SK-N-SH (cell line): ENCODE measurements around the gene TRANK1. TPM values are rescaled to one million over a fixed set of nuclear protein-coding genes. Genes with fewer than 3 reads are reported as not detected.

Experiments
- CTCF ChIA-PET: fragments of 300-600, 350-600 bp; formaldehyde crosslinking; extraction: SDS; loops from one replicate; lab custom pipeline; 2021; lab: Yijun Ruan, JAX
- POLR2A ChIA-PET: fragments of 350-600 bp; sonication (Branson Sonifier 250); formaldehyde crosslinking; extraction: SDS; loops from one replicate; lab custom pipeline; 2020; ENCODE audit warnings: antibody characterized with exemption, inconsistent platforms; lab: Yijun Ruan, JAX
- DNase-seq: peaks from one replicate; pipeline ENCODE4 v3.0.0; 2012
- H2AFZ ChIP-seq: fragments of 200-600 bp; sonication (generic); 2 replicates; pipeline ENCODE4 v1.8.1; 2016; ENCODE audit warnings: antibody characterized with exemption, mild to moderate bottlenecking, low read depth
- H3F3A ChIP-seq: fragments of 200-600 bp; sonication (generic); replicated peaks from 2 replicates; pipeline ENCODE3; 2016; ENCODE audit warnings: antibody characterized with exemption, mild to moderate bottlenecking; ENCODE audit not compliant: insufficient read depth
- H3K27ac ChIP-seq, 2 experiments: fragments of 200-500 bp in 1 of 2; fragments of 200-600 bp in 1 of 2; sonication (Bioruptor generic) in 1 of 2; sonication (generic), shearing (Covaris generic) in 1 of 2; 2 replicates each; pipeline versions ENCODE4 v1.5.1 to v1.6.1; 2014 to 2016; ENCODE audit warnings: low read depth in 2 of 2, inconsistent platforms in 1 of 2, low read length in 1 of 2, mild to moderate bottlenecking in 1 of 2, mixed read lengths in 1 of 2
- H3K27me3 ChIP-seq: fragments of 200-600 bp; sonication (generic), shearing (Covaris generic); 2 replicates; pipeline ENCODE4 v1.6.1; 2016; ENCODE audit warnings: mixed run types; ENCODE audit not compliant: insufficient read depth
- H3K36me3 ChIP-seq, 2 experiments: fragments of 200-500 bp in 1 of 2; fragments of 200-600 bp in 1 of 2; sonication (Bioruptor generic) in 1 of 2; sonication (generic) in 1 of 2; replicated peaks in 1 of 2; 2 replicates each; pipeline versions ENCODE3 to v1.5.1; 2014 to 2016; ENCODE audit warnings: low read length in 1 of 2, mild to moderate bottlenecking in 1 of 2; ENCODE audit not compliant: insufficient read depth in 2 of 2, control insufficient read depth in 1 of 2
- H3K4me1 ChIP-seq, 2 experiments: fragments of 200-500 bp in 1 of 2; fragments of 200-600 bp in 1 of 2; sonication (Bioruptor generic) in 1 of 2; sonication (generic), shearing (Covaris generic) in 1 of 2; 2 replicates each; pipeline versions ENCODE4 v1.5.1 to v1.6.1; 2014 to 2016; ENCODE audit warnings: low read depth in 1 of 2, low read length in 1 of 2, mixed run types in 1 of 2; ENCODE audit not compliant: insufficient read depth in 2 of 2, control insufficient read depth in 1 of 2
- H3K4me2 ChIP-seq: fragments of 200-600 bp; sonication (generic), shearing (Covaris generic); 2 replicates; pipeline ENCODE4 v1.6.1; 2017; ENCODE audit warnings: mixed run types
- H3K4me3 ChIP-seq, 2 experiments: fragments of 200-500 bp in 1 of 2; fragments of 200-600 bp in 1 of 2; sonication (Bioruptor generic) in 1 of 2; sonication (generic), shearing (Covaris generic) in 1 of 2; 2 replicates each; pipeline versions ENCODE4 v1.5.1 to v1.8.1; 2014 to 2016; ENCODE audit warnings: low read depth in 2 of 2, inconsistent platforms in 1 of 2, low read length in 1 of 2, mild to moderate bottlenecking in 1 of 2, mixed read lengths in 1 of 2, moderate library complexity in 1 of 2
- H3K79me2 ChIP-seq: fragments of 200-600 bp; sonication (generic); 2 replicates; pipeline ENCODE4 v1.8.1; 2017; ENCODE audit warnings: mild to moderate bottlenecking; ENCODE audit not compliant: insufficient read depth
- H3K9ac ChIP-seq: fragments of 200-600 bp; sonication (generic); 2 replicates; pipeline ENCODE4 v1.6.1; 2017; ENCODE audit warnings: mixed run types
- H3K9me2 ChIP-seq: fragments of 200-600 bp; sonication (generic); 2 replicates; pipeline ENCODE4 v1.6.1; 2017; ENCODE audit warnings: mixed run types
- H3K9me3 ChIP-seq: fragments of 200-600 bp; sonication (generic); 2 replicates; pipeline ENCODE4 v1.6.1; 2017; ENCODE audit warnings: mixed run types, mild to moderate bottlenecking, moderate library complexity
- H4K20me1 ChIP-seq: fragments of 200-600 bp; sonication (generic); 2 replicates; pipeline ENCODE4 v1.6.1; 2017; ENCODE audit warnings: mild to moderate bottlenecking, mixed run types; ENCODE audit not compliant: insufficient read depth
- EZH2phosphoT487 ChIP-seq: fragments of 200-600 bp; sonication (generic); IDR thresholded peaks from 2 replicates; pipeline ENCODE4 v1.6.1; 2017; ENCODE audit warnings: low read depth, mixed run types, mild to moderate bottlenecking, antibody characterized with exemption, moderate library complexity, borderline replicate concordance
- GABPA ChIP-seq: IDR thresholded peaks from 2 replicates; pipeline ENCODE4 v1.4.0; 2012; ENCODE audit warnings: low read depth, mild to moderate bottlenecking
- GATA2 ChIP-seq: sonication (generic); formaldehyde crosslinking; IDR thresholded peaks from 2 replicates; pipeline ENCODE4 v1.5.0; 2020; ENCODE audit warnings: mild to moderate bottlenecking, missing genetic modification reagents
- MEF2A ChIP-seq: IDR thresholded peaks from 2 replicates; pipeline ENCODE4 v1.4.0; 2012; ENCODE audit warnings: low read depth, borderline replicate concordance
- MXI1 ChIP-seq: IDR thresholded peaks from 2 replicates; pipeline ENCODE4 v1.6.1; 2012; ENCODE audit warnings: mild to moderate bottlenecking, low read depth, low read length, improper control_type of control experiment
- RCOR1 ChIP-seq: fragments of 150-350 bp; IDR thresholded peaks from 2 replicates; pipeline ENCODE4 v1.6.1; 2017; ENCODE audit warnings: antibody characterized with exemption, low read length
- RFX5 ChIP-seq: IDR thresholded peaks from 2 replicates; pipeline ENCODE4 v1.6.1; 2012; ENCODE audit warnings: mild to moderate bottlenecking, improper control_type of control experiment, low read length
- SIN3A ChIP-seq: IDR thresholded peaks from 2 replicates; pipeline ENCODE4 v1.6.1; 2012; ENCODE audit warnings: low read depth, mild to moderate bottlenecking, low read length, moderate library complexity, borderline replicate concordance
- TAF1 ChIP-seq: IDR thresholded peaks from 2 replicates; pipeline ENCODE4 v1.6.1; 2012; ENCODE audit warnings: low read depth, mild to moderate bottlenecking, low read length, moderate library complexity, borderline replicate concordance
- TEAD4 ChIP-seq: IDR thresholded peaks from 2 replicates; pipeline ENCODE4 v1.4.0; 2012; ENCODE audit warnings: mild to moderate bottlenecking, borderline replicate concordance; ENCODE audit not compliant: insufficient read depth
- WGBS: methylation state at CpG from one replicate; pipeline ENCODE4 v1.1.6; 2017; ENCODE audit warnings: low lambda C conversion rate; 5-methylcytosine and 5-hydroxymethylcytosine counted together
- polyA plus RNA-seq, 3 experiments: library from polyadenylated mRNA; depleted of rRNA; stranded (reverse); fragments of >200 nt; gene quantifications; 2 replicates each; pipeline ENCODE4 v1.2.3, GENCODE V29; 2012
- TF ChIP-seq, protein P1 (sequence below): fragments of 200-600 bp; sonication (generic); IDR thresholded peaks from 2 replicates; pipeline ENCODE4 v1.6.1; 2017; ENCODE audit warnings: antibody characterized with exemption, mild to moderate bottlenecking, moderate library complexity
- TF ChIP-seq, protein P2 (sequence below): fragments of 150-350 bp; IDR thresholded peaks from 2 replicates; pipeline ENCODE4 v1.6.1; 2017; ENCODE audit warnings: antibody characterized with exemption, low read length, low read depth, borderline replicate concordance

TRANK1 gene
- polyA plus RNA-seq, 1 of the 3 experiments (the other 2 are of a cell fraction): 0.16 TPM

DNA sequence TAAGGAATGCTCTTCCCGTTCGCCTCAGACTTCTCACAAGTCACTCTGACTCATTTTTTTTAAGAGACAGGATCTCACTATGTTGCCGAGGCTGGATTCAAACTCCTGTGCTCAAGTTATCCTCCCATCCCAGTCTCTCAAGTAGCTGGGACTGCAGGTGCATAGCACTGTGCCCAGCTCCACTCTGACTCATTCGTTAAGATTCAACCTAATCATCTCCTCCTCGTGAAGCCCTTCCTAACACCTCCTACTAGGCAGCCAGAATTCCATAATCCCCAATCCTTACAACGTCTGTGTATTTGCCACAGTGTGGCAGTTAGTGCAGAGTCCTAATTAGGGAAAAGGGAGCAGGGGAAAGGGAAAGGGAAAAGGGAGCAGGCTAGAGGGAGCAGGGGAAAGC lies 154.1 kb downstream of the TRANK1 start (continued):
- TF ChIP-seq MXI1: no peak
- TF ChIP-seq GATA2 (CRISPR knock-in tag): no peak
- TF ChIP-seq, protein P1, sequence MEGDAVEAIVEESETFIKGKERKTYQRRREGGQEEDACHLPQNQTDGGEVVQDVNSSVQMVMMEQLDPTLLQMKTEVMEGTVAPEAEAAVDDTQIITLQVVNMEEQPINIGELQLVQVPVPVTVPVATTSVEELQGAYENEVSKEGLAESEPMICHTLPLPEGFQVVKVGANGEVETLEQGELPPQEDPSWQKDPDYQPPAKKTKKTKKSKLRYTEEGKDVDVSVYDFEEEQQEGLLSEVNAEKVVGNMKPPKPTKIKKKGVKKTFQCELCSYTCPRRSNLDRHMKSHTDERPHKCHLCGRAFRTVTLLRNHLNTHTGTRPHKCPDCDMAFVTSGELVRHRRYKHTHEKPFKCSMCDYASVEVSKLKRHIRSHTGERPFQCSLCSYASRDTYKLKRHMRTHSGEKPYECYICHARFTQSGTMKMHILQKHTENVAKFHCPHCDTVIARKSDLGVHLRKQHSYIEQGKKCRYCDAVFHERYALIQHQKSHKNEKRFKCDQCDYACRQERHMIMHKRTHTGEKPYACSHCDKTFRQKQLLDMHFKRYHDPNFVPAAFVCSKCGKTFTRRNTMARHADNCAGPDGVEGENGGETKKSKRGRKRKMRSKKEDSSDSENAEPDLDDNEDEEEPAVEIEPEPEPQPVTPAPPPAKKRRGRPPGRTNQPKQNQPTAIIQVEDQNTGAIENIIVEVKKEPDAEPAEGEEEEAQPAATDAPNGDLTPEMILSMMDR: no peak
- TF ChIP-seq, protein P2, sequence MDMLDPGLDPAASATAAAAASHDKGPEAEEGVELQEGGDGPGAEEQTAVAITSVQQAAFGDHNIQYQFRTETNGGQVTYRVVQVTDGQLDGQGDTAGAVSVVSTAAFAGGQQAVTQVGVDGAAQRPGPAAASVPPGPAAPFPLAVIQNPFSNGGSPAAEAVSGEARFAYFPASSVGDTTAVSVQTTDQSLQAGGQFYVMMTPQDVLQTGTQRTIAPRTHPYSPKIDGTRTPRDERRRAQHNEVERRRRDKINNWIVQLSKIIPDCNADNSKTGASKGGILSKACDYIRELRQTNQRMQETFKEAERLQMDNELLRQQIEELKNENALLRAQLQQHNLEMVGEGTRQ: no peak
- TF ChIP-seq TEAD4: no peak
- no peak for TF ChIP-seq SIN3A
- no peak for TF ChIP-seq RCOR1
- TF ChIP-seq TAF1: no peak
- no peak for TF ChIP-seq GABPA
- no peak for TF ChIP-seq MEF2A
- TF ChIP-seq EZH2phosphoT487: no peak

DNA sequence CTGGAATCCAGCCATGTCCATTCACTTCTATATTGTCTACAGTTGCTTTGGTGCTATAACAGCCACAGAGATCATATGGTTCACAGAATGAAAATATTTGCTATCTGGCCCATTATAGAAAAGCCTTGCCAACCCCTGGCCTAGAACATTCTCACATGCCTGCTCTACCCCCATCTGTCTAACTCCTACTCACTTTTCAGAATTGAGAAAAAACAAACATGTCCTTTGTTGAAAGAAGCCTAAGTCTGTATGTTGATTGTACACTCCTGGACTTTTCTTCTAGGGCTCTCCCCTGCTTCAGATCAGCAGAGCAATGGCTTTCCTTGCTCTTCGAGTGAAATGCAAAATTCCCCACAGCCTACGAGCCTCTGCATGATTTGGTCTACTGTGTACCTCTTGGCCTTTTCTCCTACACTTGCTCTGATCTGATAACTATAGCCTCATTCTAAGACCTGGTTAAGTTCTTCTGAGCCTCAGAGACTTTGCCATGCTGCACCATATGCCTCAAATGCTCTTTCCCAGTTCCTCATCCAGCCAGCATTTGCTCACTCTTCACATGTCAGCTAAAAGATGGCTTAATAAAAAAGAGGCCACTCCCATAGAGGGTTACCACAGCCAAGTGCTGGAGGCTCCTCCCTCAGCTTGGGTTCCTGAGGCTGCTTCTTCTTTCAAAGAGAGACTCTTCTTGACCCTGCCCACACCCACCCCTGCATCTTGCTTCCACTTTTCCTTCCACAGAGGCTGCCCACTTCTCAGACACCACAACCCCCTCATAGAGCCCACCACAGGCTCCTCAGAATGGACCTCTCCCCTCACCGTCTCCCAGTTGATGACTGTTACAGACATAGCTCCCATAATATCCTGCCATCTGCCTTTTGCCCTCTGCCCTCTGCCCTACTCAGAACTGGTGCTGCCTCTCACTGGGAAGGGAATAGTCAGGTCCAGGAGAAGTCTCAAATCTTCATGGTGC lies 157.6 kb downstream of the TRANK1 start:
- H3K4me3 ChIP-seq: no peak overlapping the region
- peaks cover 0 to 2% of the 10 kb centered on the region in 2 experiments; a peak in 1 of 4 replicates for H3K4me1 ChIP-seq
- ChIA-PET POLR2A (no interaction called here), CTCF (no interaction called here)
- H3K79me2 ChIP-seq: no peaks in the 10 kb centered on the region
- H3K9me3 ChIP-seq: no peaks in the 10 kb centered on the region
- TF ChIP-seq MXI1 (no peak), GABPA (no peak), RFX5 (no peak), MEF2A (no peak), RCOR1 (no peak)
- H3K36me3 ChIP-seq: no peaks in the 10 kb centered on the region
- no peaks in the 10 kb centered on the region for H3F3A ChIP-seq
- no peak overlapping the region for H3K27ac ChIP-seq
- H3K9me2 ChIP-seq: no peaks in the 10 kb centered on the region
- H4K20me1 ChIP-seq: no peaks in the 10 kb centered on the region
- no peak overlapping the region for H3K9ac ChIP-seq
- H2AFZ ChIP-seq: no peak overlapping the region
- no peaks in the 10 kb centered on the region for H3K27me3 ChIP-seq
- DNase-seq: no peak
- WGBS: 19% methylated on average over 3 of the region's 3 CpGs
- H3K4me2 ChIP-seq: no peak overlapping the region
